DND-41 (cell line): ENCODE measurements around the gene CDKN2D.

Experiments
- ATAC-seq: fragments of 200-7000 bp; cut with Tn5 transposase; 3 replicates; pipeline ENCODE4 v1.9.1; 2021; ENCODE audit warnings: low read depth; ENCODE audit not compliant: insufficient read depth
- DNase-seq: peaks from one replicate; pipeline ENCODE4 v3.0.0-alpha.2; 2020
- H2AFZ ChIP-seq: 2 replicates; pipeline ENCODE4 v1.6.0; 2012; ENCODE audit warnings: low read depth, low read length
- H3K27ac ChIP-seq: 2 replicates; pipeline ENCODE4 v1.5.1; 2012; ENCODE audit warnings: low read length, inconsistent platforms
- H3K27me3 ChIP-seq: fragments of 200-600 bp; sonication (generic); 2 replicates; pipeline ENCODE4 v1.6.0; 2012; ENCODE audit warnings: low read length, mild to moderate bottlenecking, inconsistent platforms; ENCODE audit not compliant: insufficient read depth, poor library complexity
- H3K36me3 ChIP-seq: 2 replicates; pipeline ENCODE4 v1.5.1; 2012; ENCODE audit warnings: low read length, inconsistent platforms; ENCODE audit not compliant: insufficient read depth
- H3K4me1 ChIP-seq: 2 replicates; pipeline ENCODE4 v1.5.1; 2012; ENCODE audit warnings: mild to moderate bottlenecking, low read length; ENCODE audit not compliant: insufficient read depth
- H3K4me2 ChIP-seq: 2 replicates; pipeline ENCODE4 v1.6.0; 2012; ENCODE audit warnings: mild to moderate bottlenecking, moderate library complexity, low read length, inconsistent platforms; ENCODE audit not compliant: insufficient read depth
- H3K4me3 ChIP-seq, 2 experiments: fragments of 200-600 bp in 1 of 2; shearing (Covaris generic) in 1 of 2; 2 replicates each; pipeline ENCODE4 v1.5.1; 2012 to 2016; ENCODE audit warnings: inconsistent platforms in 2 of 2, low read length in 2 of 2, mild to moderate bottlenecking in 2 of 2, low read depth in 1 of 2, moderate library complexity in 1 of 2
- H3K79me2 ChIP-seq: 2 replicates; pipeline ENCODE4 v1.6.0; 2012; ENCODE audit warnings: low read length, inconsistent platforms; ENCODE audit not compliant: insufficient read depth
- H3K9ac ChIP-seq: 2 replicates; pipeline ENCODE4 v1.6.0; 2012; ENCODE audit warnings: low read depth, mild to moderate bottlenecking, inconsistent platforms, low read length, moderate library complexity
- H3K9me3 ChIP-seq: 2 replicates; pipeline ENCODE4 v1.5.1; 2012; ENCODE audit warnings: low read length, moderate library complexity, mild to moderate bottlenecking, inconsistent platforms; ENCODE audit not compliant: insufficient read depth, severe bottlenecking
- H4K20me1 ChIP-seq: 2 replicates; pipeline ENCODE4 v1.6.0; 2012; ENCODE audit warnings: low read length; ENCODE audit not compliant: insufficient read depth
- CTCF ChIP-seq: IDR thresholded peaks from 2 replicates; pipeline ENCODE4 v1.5.1; 2012; ENCODE audit warnings: borderline replicate concordance, low read length, moderate library complexity, mild to moderate bottlenecking; ENCODE audit not compliant: poor library complexity, severe bottlenecking; ENCODE audit errors: extremely low read depth
- EZH2 ChIP-seq: IDR thresholded peaks from 3 replicates; pipeline ENCODE4 v1.6.1; 2012; ENCODE audit warnings: borderline replicate concordance, low read depth, mild to moderate bottlenecking, moderate library complexity, low read length, inconsistent platforms; ENCODE audit not compliant: severe bottlenecking

CDKN2D gene

GRCh38 chr19:10517760-10518443 lies 50.9 kb downstream of the CDKN2D start:
- Histone ChIP-seq H3K4me1 (no peaks in the 10 kb centered on the region), H3K9me3 (no peaks in the 10 kb centered on the region), H3K9ac (no peak overlapping the region), H3K27ac (no peak overlapping the region), H3K4me2 (no peak overlapping the region), H2AFZ (no peak overlapping the region), H3K4me3 (no peak overlapping the region), H3K27me3 (no peaks in the 10 kb centered on the region), H3K79me2 (no peaks in the 10 kb centered on the region), H4K20me1 (no peaks in the 10 kb centered on the region), H3K36me3 (no peaks in the 10 kb centered on the region)
- ATAC-seq, result 0 out of 3 replicates have a peak, but pooled peaks have one; percentile 40
- no peak for DNase-seq
- no peak for TF ChIP-seq CTCF
- TF ChIP-seq EZH2, result no peak

DNA sequence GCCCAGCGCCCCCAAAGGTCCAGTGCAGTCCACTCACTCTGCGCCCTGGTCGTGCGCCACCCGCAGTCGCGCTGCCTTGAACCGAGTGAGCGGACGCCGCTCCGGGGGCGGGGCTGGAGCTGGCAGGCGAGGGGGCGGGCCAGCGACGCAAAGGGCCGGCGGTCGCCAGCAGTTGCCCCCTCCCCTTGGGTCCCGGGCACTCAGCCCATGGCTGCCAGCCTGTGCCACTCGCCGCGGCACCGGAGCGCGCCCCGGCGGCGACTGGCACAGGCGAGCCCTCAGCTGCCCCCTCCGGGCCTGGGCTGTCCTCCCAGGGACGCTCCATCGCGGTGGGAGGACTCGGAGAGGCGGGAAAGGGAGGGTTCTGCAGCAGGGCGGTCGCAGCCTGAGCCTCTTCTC lies 51.4 kb downstream of the CDKN2D start, which contains the start of gene S1PR5:
Gene S1PR5, minus strand, starts transcription at position 87 of the 399 bp plus-strand sequence. CDS start 2,436 bp downstream, outside the sequence.
- TF ChIP-seq CTCF, result no peak
- TF ChIP-seq EZH2, result no peak
- H3K4me2 ChIP-seq, result no peak within 1 kb of the TSS
- no peaks in the 10 kb centered on the region for H3K79me2 ChIP-seq
- H3K36me3 ChIP-seq, result no peaks in the 10 kb centered on the region
- no peaks in the 10 kb centered on the region for H3K27me3 ChIP-seq
- H4K20me1 ChIP-seq, result no peaks in the 10 kb centered on the region
- 0 out of 2 replicates have a peak within 1 kb of the TSS, but pooled peaks have one; percentile 10 for H2AFZ ChIP-seq
- no peaks in the 10 kb centered on the region for H3K9me3 ChIP-seq
- ATAC-seq (no peak), DNase-seq (no peak)
- H3K27ac ChIP-seq, result no peak within 1 kb of the TSS
- H3K9ac ChIP-seq, result no peak within 1 kb of the TSS; the same call in 1 of the 2 replicates
- no peaks in the 10 kb centered on the region for H3K4me1 ChIP-seq
- H3K4me3 ChIP-seq, result no peak within 1 kb of the TSS

DNA sequence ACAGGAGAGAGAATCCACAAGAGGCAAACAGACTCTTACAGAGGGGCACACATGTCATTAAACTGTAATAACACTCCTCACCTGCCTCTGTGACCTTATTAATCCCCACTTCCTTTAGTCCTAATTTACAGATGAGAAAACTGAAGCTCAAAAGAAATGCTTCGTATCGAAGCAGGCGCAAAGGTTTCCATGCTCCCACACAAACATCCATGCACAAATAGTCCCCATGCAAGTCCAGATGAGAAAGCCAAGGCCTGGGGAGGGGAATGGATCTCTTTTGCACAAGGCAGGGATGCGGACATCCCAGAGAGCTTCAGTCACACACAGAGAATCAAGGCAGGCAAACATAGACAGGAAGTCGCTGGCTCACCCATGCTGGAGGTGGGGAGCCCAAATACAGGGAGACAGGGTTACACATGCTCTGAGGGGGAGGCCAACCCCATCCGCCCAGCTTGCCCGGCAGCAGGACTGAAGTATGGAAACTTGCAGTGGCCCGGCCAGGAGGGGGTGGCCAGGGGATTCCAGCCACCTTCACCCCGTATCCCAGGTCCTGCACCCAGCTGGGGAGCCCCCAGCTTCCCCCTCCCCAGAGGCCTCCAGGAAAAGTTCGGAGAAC lies 52.0 kb downstream of the CDKN2D start:
- Histone ChIP-seq H3K9me3 (no peaks in the 10 kb centered on the region), H2AFZ (0 out of 2 replicates have a peak overlapping the region, but pooled peaks have one; percentile 10), H3K9ac (no peak overlapping the region; the same call in 1 of the 2 replicates), H3K4me2 (no peak overlapping the region), H3K4me1 (no peaks in the 10 kb centered on the region), H4K20me1 (no peaks in the 10 kb centered on the region), H3K4me3 (no peak overlapping the region), H3K79me2 (no peaks in the 10 kb centered on the region), H3K27me3 (no peaks in the 10 kb centered on the region), H3K27ac (no peak overlapping the region), H3K36me3 (no peaks in the 10 kb centered on the region)
- no peak for TF ChIP-seq EZH2
- no peak for TF ChIP-seq CTCF
- peak; percentile 50; the same call in 1 of the 3 replicates for ATAC-seq
- DNase-seq, result no peak
